Measurements from ENCODE around the gene CST9L.

CST9L gene

GRCh38 chr20:23546435-23547144, 21.7 kb downstream of the CST9L start:
- Mint-ChIP-seq H3K27ac (no peak overlapping the region), H3K4me3 (no peak overlapping the region), H3K27me3 (peaks cover 10% of the 10 kb centered on the region), H3K4me1 (ENCODE audit: low read depth) (peaks cover 7% of the 10 kb centered on the region), H3K36me3 (ENCODE audit: low read depth) (no peaks in the 10 kb centered on the region), H3K9me3 (no peaks in the 10 kb centered on the region)
- intact Hi-C loops (cut with micrococcal nuclease): no loop called here

GRCh38 chr20:23544133-23544532, 24.2 kb downstream of the CST9L start:
- Mint-ChIP-seq H3K9me3 (no peaks in the 10 kb centered on the region), H3K36me3 (ENCODE audit: low read depth) (no peaks in the 10 kb centered on the region), H3K4me3 (no peak overlapping the region), H3K27ac (no peak overlapping the region), H3K27me3 (peaks cover 9% of the 10 kb centered on the region), H3K4me1 (ENCODE audit: low read depth) (peaks cover 18% of the 10 kb centered on the region)
- intact Hi-C loops (cut with micrococcal nuclease): no loop called here

GRCh38 chr20:23542801-23543200, 25.5 kb downstream of the CST9L start:
- H3K4me1 Mint-ChIP-seq (ENCODE audit: low read depth): peaks cover 18% of the 10 kb centered on the region
- no peak overlapping the region for H3K27ac Mint-ChIP-seq
- no peaks in the 10 kb centered on the region for H3K36me3 Mint-ChIP-seq (ENCODE audit: low read depth)
- no peaks in the 10 kb centered on the region for H3K9me3 Mint-ChIP-seq
- peaks cover 6% of the 10 kb centered on the region for H3K27me3 Mint-ChIP-seq
- H3K4me3 Mint-ChIP-seq: no peak overlapping the region
- intact Hi-C loops (cut with micrococcal nuclease): no loop called here

- Mint-ChIP-seq H3K36me3 (ENCODE audit: low read depth) (no peaks in the 10 kb centered on the region), H3K4me3 (no peak overlapping the region), H3K9me3 (no peaks in the 10 kb centered on the region), H3K27ac (no peak overlapping the region), H3K4me1 (ENCODE audit: low read depth) (peaks cover 24% of the 10 kb centered on the region), H3K27me3 (peaks cover 6% of the 10 kb centered on the region)
- intact Hi-C loops (cut with micrococcal nuclease): no loop called here
These were observed 26.5 kb downstream of the CST9L start for GRCh38 chr20:23541776-23542175.

- intact Hi-C loops (cut with micrococcal nuclease): no loop called here
- Mint-ChIP-seq H3K36me3 (ENCODE audit: low read depth) (no peaks in the 10 kb centered on the region), H3K27me3 (peaks cover 6% of the 10 kb centered on the region), H3K27ac (no peak overlapping the region), H3K4me1 (ENCODE audit: low read depth) (peaks cover 28% of the 10 kb centered on the region), H3K4me3 (no peak overlapping the region), H3K9me3 (no peaks in the 10 kb centered on the region)
These were observed 27.0 kb downstream of the CST9L start for GRCh38 chr20:23541330-23541729.

- H3K4me1 Mint-ChIP-seq (ENCODE audit: low read depth): peaks cover 28% of the 10 kb centered on the region
- H3K27ac Mint-ChIP-seq: no peak overlapping the region
- H3K27me3 Mint-ChIP-seq: peaks cover 6% of the 10 kb centered on the region
- intact Hi-C loops (cut with micrococcal nuclease): no loop called here
- H3K4me3 Mint-ChIP-seq: no peak overlapping the region
- H3K36me3 Mint-ChIP-seq (ENCODE audit: low read depth): no peaks in the 10 kb centered on the region
- no peaks in the 10 kb centered on the region for H3K9me3 Mint-ChIP-seq
These were observed 27.7 kb downstream of the CST9L start for GRCh38 chr20:23540624-23541023.

- peaks cover 25% of the 10 kb centered on the region for H3K4me1 Mint-ChIP-seq (ENCODE audit: low read depth)
- intact Hi-C loops (cut with micrococcal nuclease): no loop called here
- H3K27me3 Mint-ChIP-seq: peaks cover 10% of the 10 kb centered on the region
- H3K4me3 Mint-ChIP-seq: no peak overlapping the region
- H3K9me3 Mint-ChIP-seq: no peaks in the 10 kb centered on the region
- no peak overlapping the region for H3K27ac Mint-ChIP-seq
- H3K36me3 Mint-ChIP-seq (ENCODE audit: low read depth): no peaks in the 10 kb centered on the region
These were observed 31.3 kb downstream of the CST9L start for GRCh38 chr20:23537030-23537429.

GRCh38 chr20:23536328-23536974, 31.8 kb downstream of the CST9L start:
- Mint-ChIP-seq H3K27me3 (peaks cover 10% of the 10 kb centered on the region), H3K27ac (no peak overlapping the region), H3K9me3 (no peaks in the 10 kb centered on the region), H3K4me1 (ENCODE audit: low read depth) (peaks cover 22% of the 10 kb centered on the region), H3K36me3 (ENCODE audit: low read depth) (no peaks in the 10 kb centered on the region), H3K4me3 (no peak overlapping the region)
- intact Hi-C loops (cut with micrococcal nuclease): no loop called here

- no peaks in the 10 kb centered on the region for H3K9me3 Mint-ChIP-seq
- H3K27ac Mint-ChIP-seq: peak overlapping the region; percentile 45
- intact Hi-C loops (cut with micrococcal nuclease): no loop called here
- peaks cover 10% of the 10 kb centered on the region for H3K27me3 Mint-ChIP-seq
- H3K4me1 Mint-ChIP-seq (ENCODE audit: low read depth): peaks cover 19% of the 10 kb centered on the region
- no peak overlapping the region for H3K4me3 Mint-ChIP-seq
- no peaks in the 10 kb centered on the region for H3K36me3 Mint-ChIP-seq (ENCODE audit: low read depth)
These were observed 33.3 kb downstream of the CST9L start for GRCh38 chr20:23534801-23535593.

- intact Hi-C loops (cut with micrococcal nuclease): no loop called here
- no peak overlapping the region for H3K4me3 Mint-ChIP-seq
- peaks cover 14% of the 10 kb centered on the region for H3K9me3 Mint-ChIP-seq
- H3K4me1 Mint-ChIP-seq (ENCODE audit: low read depth): peaks cover 19% of the 10 kb centered on the region
- H3K27ac Mint-ChIP-seq: no peak overlapping the region
- peaks cover 5% of the 10 kb centered on the region for H3K27me3 Mint-ChIP-seq
- H3K36me3 Mint-ChIP-seq (ENCODE audit: low read depth): no peaks in the 10 kb centered on the region
These were observed 35.1 kb downstream of the CST9L start for GRCh38 chr20:23533161-23533560.

- Mint-ChIP-seq H3K9me3 (peaks cover 17% of the 10 kb centered on the region), H3K27ac (no peak overlapping the region), H3K36me3 (ENCODE audit: low read depth) (no peaks in the 10 kb centered on the region), H3K4me3 (no peak overlapping the region), H3K27me3 (peaks cover 5% of the 10 kb centered on the region), H3K4me1 (ENCODE audit: low read depth) (peaks cover 19% of the 10 kb centered on the region)
- intact Hi-C loops (cut with micrococcal nuclease): no loop called here
These were observed 35.8 kb downstream of the CST9L start for GRCh38 chr20:23532533-23532932.

- Mint-ChIP-seq H3K4me1 (ENCODE audit: low read depth) (peaks cover 8% of the 10 kb centered on the region), H3K27ac (no peak overlapping the region), H3K4me3 (no peak overlapping the region)
These were observed 37.2 kb downstream of the CST9L start for GRCh38 chr20:23530937-23531567.

GRCh38 chr20:23528867-23529431, 39.3 kb downstream of the CST9L start:
- H3K36me3 Mint-ChIP-seq (ENCODE audit: low read depth): no peaks in the 10 kb centered on the region
- H3K9me3 Mint-ChIP-seq: peaks cover 17% of the 10 kb centered on the region
- peaks cover 8% of the 10 kb centered on the region for H3K4me1 Mint-ChIP-seq (ENCODE audit: low read depth)
- H3K4me3 Mint-ChIP-seq: no peak overlapping the region
- intact Hi-C loops (cut with micrococcal nuclease): no loop called here
- H3K27me3 Mint-ChIP-seq: peaks cover 6% of the 10 kb centered on the region
- no peak overlapping the region for H3K27ac Mint-ChIP-seq

More at GRCh38 chr20:23530937-23531567, 37.2 kb downstream of the CST9L start:
- Mint-ChIP-seq H3K27me3 (peaks cover 6% of the 10 kb centered on the region), H3K36me3 (ENCODE audit: low read depth) (no peaks in the 10 kb centered on the region), H3K9me3 (peaks cover 17% of the 10 kb centered on the region)
- intact Hi-C loops (cut with micrococcal nuclease): no loop called here

Data from dendritic cell treated with granulocyte-macrophage colony-stimulating factor and Interleukin-4, amounts not matched to agents 40 ng/mL and 50 ng/mL, for 4 days (primary cell).